ENCODE results near the gene RIPK3.

RIPK3 gene

DNA sequence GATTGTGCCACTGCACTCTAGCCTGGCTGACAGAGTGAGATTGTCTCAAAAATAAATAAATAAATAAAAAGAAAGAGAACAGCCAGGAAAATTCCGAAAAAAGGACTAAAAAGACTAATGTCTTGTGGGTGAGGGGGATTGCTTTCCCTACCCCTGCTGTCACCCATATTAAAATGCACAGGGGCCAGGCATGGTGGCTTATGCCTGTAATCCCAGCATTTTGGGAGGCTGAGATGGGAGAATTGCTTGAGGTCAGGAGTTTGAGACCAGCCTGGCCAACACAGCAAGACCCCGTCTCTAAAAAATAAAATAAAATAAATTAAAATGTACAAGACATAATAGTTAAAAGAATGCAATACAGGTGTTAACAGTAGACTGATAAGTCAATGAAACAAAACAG is 46.3 kb downstream of the RIPK3 start:
- Histone ChIP-seq H3K27ac (ENCODE audit: low read depth, low read length) (no peak overlapping the region), H3K27me3 (ENCODE audit: control insufficient read depth in 1 of 2, insufficient read depth in 2 of 2, low read length in 2 of 2) (no peaks in the 10 kb centered on the region), H3K9me3 (ENCODE audit: low read length) (no peaks in the 10 kb centered on the region), H3K9ac (ENCODE audit: low read length) (no peak overlapping the region), H3K4me1 (ENCODE audit: insufficient read depth, low read length) (peaks cover 6% of the 10 kb centered on the region), H3K4me3 (ENCODE audit: low read depth in 1 of 2, low read length in 2 of 2) (no peak overlapping the region), H3K36me3 (ENCODE audit: insufficient read depth, low read length) (peaks cover 49% of the 10 kb centered on the region)

DNA sequence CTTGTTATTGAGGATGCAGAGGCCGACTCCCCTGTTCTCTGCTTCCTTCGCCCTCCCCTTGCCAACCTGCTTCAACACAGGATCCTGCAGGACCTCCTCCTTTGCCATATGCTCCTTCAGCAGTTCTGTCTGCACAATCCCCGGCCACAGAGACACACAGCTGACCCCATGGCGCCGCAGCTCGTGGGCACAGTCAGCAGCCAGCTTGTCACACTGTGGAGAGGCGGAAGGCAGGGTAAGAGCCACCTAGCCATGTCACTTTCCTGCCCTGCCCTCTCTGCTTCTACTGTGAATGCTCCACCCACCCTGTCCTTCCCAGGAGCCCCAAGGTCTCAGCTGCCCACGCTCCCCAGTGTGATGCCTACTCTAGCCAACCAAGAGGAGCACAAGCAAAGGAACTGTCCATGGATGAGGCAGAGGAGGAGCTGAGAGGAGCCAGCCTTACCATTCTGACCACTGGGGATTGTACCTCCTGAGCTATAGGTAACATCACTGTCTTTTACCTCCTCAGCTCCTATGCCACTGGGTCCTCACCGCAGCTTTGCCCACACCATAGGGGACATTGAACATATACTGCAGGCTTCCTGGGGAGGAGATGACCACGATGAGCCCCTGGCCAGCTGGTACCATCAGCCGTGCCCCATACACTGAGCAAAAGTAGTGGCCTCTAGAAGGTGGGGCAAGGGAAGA is 47.5 kb downstream of the RIPK3 start:
- Histone ChIP-seq H3K4me1 (ENCODE audit: insufficient read depth, low read length) (peaks cover 5% of the 10 kb centered on the region), H3K36me3 (ENCODE audit: insufficient read depth, low read length) (peaks cover 49% of the 10 kb centered on the region), H3K9me3 (ENCODE audit: low read length) (no peaks in the 10 kb centered on the region), H3K27ac (ENCODE audit: low read depth, low read length) (no peak overlapping the region), H3K4me3 (ENCODE audit: low read depth in 1 of 2, low read length in 2 of 2) (no peak overlapping the region), H3K9ac (ENCODE audit: low read length) (no peak overlapping the region), H3K27me3 (ENCODE audit: control insufficient read depth in 1 of 2, insufficient read depth in 2 of 2, low read length in 2 of 2) (no peaks in the 10 kb centered on the region)

DNA sequence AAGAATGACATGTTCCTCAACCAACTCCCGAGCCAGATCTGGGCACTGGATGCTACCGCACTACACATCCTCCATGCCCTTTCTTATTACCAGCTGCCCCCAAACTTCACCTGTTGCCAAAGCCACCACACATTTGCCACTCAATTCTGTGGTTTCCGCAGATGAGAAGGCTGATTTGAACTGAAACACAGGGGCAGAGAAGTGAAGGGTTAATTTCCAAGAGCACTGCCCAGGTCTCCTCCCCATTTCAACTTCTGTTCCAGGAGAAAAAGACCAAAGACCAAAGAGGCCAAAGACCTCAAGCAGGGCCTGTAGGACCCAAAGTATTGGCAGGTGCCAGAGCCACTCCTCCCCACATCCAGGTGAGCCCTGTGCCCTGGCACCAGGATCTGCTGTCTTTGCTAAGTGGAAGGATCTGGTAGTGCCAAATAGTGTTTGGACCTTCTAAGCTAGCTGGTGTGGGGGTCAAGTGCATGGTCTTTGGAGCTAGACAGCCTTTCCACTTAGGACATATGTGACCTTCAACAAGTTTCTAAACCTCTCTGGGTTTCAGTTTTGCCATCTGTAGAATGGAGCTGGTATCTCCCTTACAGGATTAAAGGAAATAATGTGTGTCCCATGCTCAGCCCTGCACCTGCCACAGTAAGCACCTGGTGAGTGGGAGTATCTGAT is 48.2 kb downstream of the RIPK3 start:
- Histone ChIP-seq H3K4me3 (ENCODE audit: low read depth in 1 of 2, low read length in 2 of 2) (no peak overlapping the region), H3K9ac (ENCODE audit: low read length) (no peak overlapping the region), H3K36me3 (ENCODE audit: insufficient read depth, low read length) (peaks cover 49% of the 10 kb centered on the region), H3K27ac (ENCODE audit: low read depth, low read length) (no peak overlapping the region), H3K4me1 (ENCODE audit: insufficient read depth, low read length) (peaks cover 1% of the 10 kb centered on the region), H3K9me3 (ENCODE audit: low read length) (no peaks in the 10 kb centered on the region), H3K27me3 (ENCODE audit: control insufficient read depth in 1 of 2, insufficient read depth in 2 of 2, low read length in 2 of 2) (no peaks in the 10 kb centered on the region)

DNA sequence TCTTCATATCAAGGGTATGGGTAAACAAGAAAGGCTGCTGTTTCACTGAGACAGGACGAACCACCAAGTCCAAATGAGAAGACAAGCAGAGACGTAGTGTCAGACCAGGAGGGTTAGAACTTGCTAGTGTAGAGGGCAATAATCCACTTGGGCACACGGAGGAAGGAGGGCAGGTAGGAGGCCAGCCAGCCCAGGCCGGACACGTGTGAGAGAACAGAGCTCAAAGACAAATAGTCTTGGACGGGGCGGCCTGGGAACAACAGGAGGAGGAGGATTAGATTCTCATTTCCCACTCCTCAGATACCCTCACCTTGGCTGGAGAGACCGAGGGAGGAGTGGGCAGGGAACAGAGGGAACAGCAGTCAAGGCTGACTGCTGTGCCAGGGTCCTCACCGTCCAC is 49.0 kb downstream of the RIPK3 start:
- Histone ChIP-seq H3K9me3 (ENCODE audit: low read length) (no peaks in the 10 kb centered on the region), H3K36me3 (ENCODE audit: insufficient read depth, low read length) (peaks cover 42% of the 10 kb centered on the region), H3K4me3 (ENCODE audit: low read depth in 1 of 2, low read length in 2 of 2) (no peak overlapping the region), H3K27me3 (ENCODE audit: control insufficient read depth in 1 of 2, insufficient read depth in 2 of 2, low read length in 2 of 2) (no peaks in the 10 kb centered on the region), H3K4me1 (ENCODE audit: insufficient read depth, low read length) (no peaks in the 10 kb centered on the region), H3K27ac (ENCODE audit: low read depth, low read length) (no peak overlapping the region), H3K9ac (ENCODE audit: low read length) (no peak overlapping the region)

DNA sequence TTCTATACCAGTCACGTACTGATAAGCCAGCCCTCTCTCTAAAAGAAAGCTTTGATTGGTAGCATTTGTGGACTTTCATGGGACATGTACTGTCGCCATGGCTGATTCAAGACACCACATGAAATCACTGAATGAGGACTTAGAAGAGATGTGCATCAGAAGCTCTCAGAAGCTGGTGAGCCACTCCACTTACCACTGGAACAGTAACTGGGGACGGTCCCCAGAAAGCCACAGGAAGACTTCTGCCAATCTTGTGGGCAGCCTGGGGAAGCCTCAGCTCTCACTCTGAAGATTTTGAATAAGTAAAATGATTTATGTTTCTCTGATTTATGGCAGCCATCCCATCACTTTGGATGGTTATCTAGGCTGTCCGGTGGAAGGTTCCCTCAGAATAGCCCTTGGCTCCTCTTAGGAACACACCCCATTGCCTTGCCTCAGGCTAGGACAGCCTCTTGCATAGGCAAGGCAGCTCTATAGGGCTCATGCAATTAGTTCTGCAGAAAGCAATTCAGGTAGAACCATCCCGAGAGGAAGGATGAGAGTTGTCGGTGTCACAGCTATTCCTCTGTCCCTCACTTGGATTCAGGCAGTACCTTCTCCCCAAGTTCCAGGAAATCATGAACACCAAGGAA is 50.0 kb downstream of the RIPK3 start:
- Histone ChIP-seq H3K27ac (ENCODE audit: low read depth, low read length) (no peak overlapping the region), H3K4me1 (ENCODE audit: insufficient read depth, low read length) (no peaks in the 10 kb centered on the region), H3K36me3 (ENCODE audit: insufficient read depth, low read length) (peaks cover 35% of the 10 kb centered on the region), H3K4me3 (ENCODE audit: low read depth in 1 of 2, low read length in 2 of 2) (no peak overlapping the region), H3K27me3 (ENCODE audit: control insufficient read depth in 1 of 2, insufficient read depth in 2 of 2, low read length in 2 of 2) (no peaks in the 10 kb centered on the region), H3K9ac (ENCODE audit: low read length) (no peak overlapping the region), H3K9me3 (ENCODE audit: low read length) (no peaks in the 10 kb centered on the region)

DNA sequence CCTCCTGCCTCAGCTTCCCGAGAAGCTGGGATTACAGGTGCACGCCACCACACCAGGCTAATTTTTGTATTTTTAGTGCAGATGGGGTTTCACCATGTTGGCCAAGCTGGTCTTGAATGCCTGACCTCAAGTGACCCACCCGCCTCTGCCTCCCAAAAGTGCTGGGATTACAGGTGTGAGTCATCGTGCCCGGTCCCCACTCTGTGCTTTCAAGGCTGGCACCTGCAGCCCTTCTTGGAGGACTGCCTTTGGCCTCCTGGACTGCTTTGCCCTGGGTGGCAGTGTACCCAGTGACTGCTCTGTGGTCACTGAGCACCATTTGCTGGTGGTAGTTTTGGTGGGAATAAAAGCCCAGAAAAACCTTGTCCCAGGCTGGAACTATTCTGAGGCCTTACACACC is 52.8 kb downstream of the RIPK3 start:
- no peak overlapping the region for H3K27ac ChIP-seq (ENCODE audit: low read depth, low read length)

More for the DNA sequence above, 52.8 kb downstream of the RIPK3 start:
- H3K9me3 ChIP-seq (ENCODE audit: low read length): no peaks in the 10 kb centered on the region
- peaks cover 27% of the 10 kb centered on the region for H3K36me3 ChIP-seq (ENCODE audit: insufficient read depth, low read length)
- H3K4me1 ChIP-seq (ENCODE audit: insufficient read depth, low read length): no peaks in the 10 kb centered on the region
- no peak overlapping the region for H3K4me3 ChIP-seq (ENCODE audit: low read depth in 1 of 2, low read length in 2 of 2)
- no peak overlapping the region for H3K9ac ChIP-seq (ENCODE audit: low read length)
- no peaks in the 10 kb centered on the region for H3K27me3 ChIP-seq (ENCODE audit: control insufficient read depth in 1 of 2, insufficient read depth in 2 of 2, low read length in 2 of 2)
